Stimulated activated CD8-positive, alpha-beta memory T cell treated with anti-CD3 and anti-CD28 coated beads, Interleukin-4, amount 100 ng/mL, for 48 hours (primary cell): ENCODE data around the gene ATPAF1.

Experiments used
- DNase-seq: peaks from one replicate; pipeline ENCODE4 v3.0.0-alpha.2; 2020

The ATPAF1 gene

DNA sequence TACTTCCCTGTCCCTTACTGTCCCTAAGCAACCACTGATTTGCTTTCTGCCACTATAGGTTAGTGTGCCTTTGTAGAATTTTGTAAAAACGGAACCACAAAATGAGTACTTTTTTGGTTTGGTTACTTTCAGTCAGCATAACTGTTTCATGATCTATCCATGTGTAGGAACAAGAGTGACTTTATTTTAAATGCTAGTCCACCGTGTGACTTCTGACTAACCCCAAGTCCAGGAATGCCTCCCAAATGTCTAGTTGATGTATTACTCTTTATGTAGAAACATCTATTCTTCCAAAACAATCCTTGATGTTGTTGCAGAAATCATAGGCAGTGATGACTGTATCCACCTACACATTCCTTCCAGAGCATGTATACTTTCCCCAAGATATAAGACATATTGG is 21.3 kb downstream of the ATPAF1 start:
- DNase-seq: no peak

DNA sequence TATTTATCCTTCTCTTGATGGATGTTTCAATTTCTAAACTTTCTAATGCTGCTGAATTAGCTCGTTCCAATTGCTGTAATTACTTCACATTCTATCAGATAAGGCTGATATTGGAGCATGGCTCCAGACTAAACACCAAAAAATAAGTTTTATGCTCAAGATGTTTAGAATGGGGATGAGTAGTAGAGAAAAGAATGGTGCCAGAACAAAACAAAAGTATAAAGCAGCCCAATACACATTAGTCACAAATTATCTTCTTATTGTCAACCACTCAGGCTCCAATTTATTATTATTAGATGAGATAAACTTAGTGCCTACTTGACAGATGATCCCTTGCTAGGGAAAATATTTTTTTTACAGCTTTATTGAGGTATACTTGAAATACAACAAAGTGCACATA is 21.8 kb downstream of the ATPAF1 start:
- DNase-seq: no peak

- DNase-seq: no peak
These were observed 22.3 kb downstream of the ATPAF1 start for GRCh38 chr1:46645815-46646214.

- no peak for DNase-seq
These were observed 24.8 kb downstream of the ATPAF1 start for GRCh38 chr1:46643368-46643775.

GRCh38 chr1:46642115-46642680 is 26.0 kb downstream of the ATPAF1 start:
- no peak for DNase-seq

GRCh38 chr1:46639547-46639946 is 28.6 kb downstream of the ATPAF1 start:
- DNase-seq: no peak

GRCh38 chr1:46638921-46639320 is 29.2 kb downstream of the ATPAF1 start:
- no peak for DNase-seq

DNA sequence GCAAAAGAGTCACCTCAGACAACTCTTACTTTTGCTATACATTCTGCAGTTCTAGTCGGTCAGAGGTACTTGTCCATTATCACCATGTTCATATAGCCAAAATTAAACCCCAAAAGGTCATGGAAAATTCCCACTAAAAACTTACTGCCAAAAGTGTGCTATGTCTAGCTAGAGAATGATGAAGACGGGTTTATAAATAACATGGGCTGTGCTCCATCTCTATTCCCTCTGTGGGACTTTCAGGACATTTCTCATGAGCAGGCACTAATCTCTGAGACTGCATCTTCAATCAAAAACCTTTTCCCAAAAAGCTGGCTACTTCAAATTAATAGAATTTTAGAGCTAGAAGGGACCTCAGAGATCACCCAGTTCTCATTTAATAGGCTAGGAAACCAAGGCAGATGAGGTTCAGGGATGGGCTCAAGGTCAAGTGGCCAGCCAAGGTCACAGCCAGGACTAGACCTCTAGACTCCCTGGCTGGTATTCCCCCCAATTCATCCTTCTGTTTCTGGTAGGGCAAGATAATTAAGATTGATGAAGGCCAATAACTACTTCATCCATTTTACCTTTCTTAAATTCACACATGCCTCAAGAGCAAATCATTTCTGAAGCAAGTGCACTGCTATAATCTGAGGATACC is 30.6 kb downstream of the ATPAF1 start:
- no peak for DNase-seq

GRCh38 chr1:46635205-46635604 is 33.0 kb downstream of the ATPAF1 start:
- DNase-seq: no peak

DNA sequence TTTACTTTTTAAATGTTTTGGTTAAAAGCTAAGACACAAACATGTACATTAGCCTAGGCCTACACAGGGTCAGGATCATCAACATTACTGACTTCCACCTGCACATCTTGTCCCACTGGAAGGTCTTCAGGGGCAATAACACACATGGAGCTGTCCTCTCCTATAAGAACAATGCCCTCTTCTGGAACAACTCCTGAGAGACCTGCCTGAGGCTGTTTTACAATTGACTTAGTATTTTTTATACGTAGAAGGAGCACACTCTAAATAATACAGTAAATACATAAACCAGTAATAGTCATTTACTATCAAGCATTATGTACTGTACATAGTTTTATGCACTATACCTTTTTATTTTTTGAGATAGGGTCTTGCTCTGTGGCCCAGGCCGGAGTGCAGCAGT is 37.4 kb downstream of the ATPAF1 start:
- DNase-seq: no peak

DNA sequence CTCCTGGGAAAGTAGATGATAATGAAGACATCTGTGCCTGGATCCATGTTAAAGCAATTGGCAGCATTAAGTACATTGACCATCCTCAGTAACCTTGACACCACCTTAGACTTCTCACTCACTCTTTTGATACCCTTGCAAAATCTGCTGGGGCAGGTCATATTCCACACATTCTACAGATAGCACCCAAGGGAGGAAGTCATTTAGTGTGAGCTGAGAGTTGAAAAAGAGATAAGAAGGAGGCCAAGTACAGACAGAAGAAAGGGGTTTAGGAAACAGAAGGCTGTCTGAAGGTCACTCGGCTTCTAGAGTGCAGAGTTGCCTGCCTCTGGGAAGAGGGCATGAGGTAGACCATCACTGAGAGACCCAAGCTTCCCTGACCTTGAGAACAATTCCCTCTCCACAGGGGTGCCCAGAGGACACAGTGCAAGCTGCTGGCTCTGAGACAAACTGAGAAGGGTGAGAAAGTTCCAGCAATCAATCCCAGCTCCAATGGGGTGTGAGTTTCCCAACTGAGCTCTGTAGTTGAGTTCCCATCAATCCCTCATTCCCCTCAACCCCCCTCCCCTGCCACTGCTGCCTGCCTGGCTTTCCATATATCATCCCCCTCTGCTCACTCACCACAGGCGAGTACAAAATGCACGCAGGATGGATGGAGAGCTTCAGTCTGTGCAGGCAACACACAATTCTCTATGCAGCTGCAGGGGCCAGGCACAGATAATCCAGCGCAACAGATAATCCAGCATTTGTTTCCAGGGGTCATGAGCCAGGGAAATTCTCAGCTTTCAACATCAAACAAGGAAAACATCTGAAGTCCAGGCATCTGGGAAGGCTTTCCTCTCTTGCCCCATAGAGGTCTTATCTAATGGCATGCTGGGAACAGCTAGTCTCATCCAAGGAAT is 44.2 kb downstream of the ATPAF1 start:
- no peak for DNase-seq

GRCh38 chr1:46622344-46622743 is 45.8 kb downstream of the ATPAF1 start:
- DNase-seq: no peak

DNA sequence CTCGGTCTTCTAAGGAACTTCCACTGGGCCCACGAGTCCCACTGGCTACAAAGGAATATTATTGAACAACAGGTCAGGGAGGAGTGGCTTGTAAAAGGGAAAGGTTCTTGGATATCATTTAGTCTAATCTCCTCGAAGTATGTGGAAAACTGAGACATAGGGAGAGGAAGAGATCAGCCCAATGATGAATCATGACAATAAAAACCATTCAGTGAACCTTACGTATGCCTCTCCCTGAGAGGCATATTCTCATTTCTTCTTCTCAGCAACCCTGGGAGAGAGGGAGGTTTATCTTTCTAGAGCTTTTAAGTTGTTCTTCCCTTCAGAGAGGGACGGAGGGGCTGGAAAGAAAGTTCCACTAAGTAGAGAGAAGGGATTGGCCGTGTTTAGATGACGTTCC is 46.2 kb downstream of the ATPAF1 start:
- DNase-seq: no peak

- DNase-seq: no peak
These were observed 48.4 kb downstream of the ATPAF1 start for GRCh38 chr1:46619656-46620258.

- DNase-seq: no peak
These were observed 49.3 kb downstream of the ATPAF1 start for GRCh38 chr1:46618754-46619415.

GRCh38 chr1:46617833-46618232 is 50.3 kb downstream of the ATPAF1 start:
- no peak for DNase-seq

GRCh38 chr1:46617108-46617800 is 50.9 kb downstream of the ATPAF1 start:
- DNase-seq: no peak

- DNase-seq: peak; percentile 79
These were observed 51.7 kb downstream of the ATPAF1 start, which contains the start of gene MOB3C for GRCh38 chr1:46616277-46617107. Gene MOB3C, minus strand, starts transcription at chr1:46616811. Its CDS starts 3,490 bp downstream, at chr1:46613321.

- DNase-seq: peak; percentile 40
These were observed 52.4 kb downstream of the ATPAF1 start for GRCh38 chr1:46615735-46616134.

DNA sequence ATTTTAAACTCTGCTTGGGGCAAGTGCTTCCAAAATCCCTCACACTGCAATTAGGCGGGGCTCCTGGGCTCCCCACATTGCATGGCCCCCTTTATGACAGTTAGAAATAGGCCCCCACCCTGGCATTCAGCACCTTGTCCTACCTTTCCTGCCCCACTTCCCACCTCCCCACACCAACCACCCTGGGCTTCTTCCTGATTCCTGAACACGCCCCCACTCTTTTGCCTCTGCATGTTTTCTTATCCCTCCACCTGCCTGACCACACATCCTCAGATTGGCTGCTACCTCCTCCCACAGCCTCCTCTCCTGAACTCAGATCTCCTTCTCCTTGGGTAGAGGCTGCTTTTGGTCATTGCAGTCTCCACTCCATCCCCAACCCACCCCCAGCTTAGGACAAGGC is 53.1 kb downstream of the ATPAF1 start:
- no peak for DNase-seq

DNA sequence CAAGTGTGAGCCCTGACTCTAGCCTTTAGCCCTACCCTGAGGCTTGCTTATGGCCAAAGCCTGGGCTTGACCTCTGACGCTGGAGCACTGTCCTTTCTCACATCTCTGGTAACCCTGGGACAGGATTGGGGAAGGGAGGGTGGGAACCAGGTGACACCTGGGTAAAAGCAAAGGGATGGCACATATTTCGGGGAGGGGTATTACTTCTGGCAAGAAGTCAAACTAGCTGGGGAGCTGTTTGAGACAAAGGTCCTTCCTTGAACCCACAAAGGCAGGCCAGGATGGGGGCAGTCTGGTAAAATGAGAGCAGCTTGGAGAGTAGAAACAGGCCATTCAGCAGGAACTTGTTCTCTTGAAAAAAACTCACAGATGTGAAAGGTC is 53.6 kb downstream of the ATPAF1 start:
- no peak for DNase-seq
